Measurements from ENCODE around the gene CFAP54. TPM values are rescaled to one million over a fixed set of nuclear protein-coding genes. Genes with fewer than 3 reads are reported as not detected.

Gene CFAP54
- total RNA-seq, 1 donor from 2014 or later = 1.7 TPM

DNA sequence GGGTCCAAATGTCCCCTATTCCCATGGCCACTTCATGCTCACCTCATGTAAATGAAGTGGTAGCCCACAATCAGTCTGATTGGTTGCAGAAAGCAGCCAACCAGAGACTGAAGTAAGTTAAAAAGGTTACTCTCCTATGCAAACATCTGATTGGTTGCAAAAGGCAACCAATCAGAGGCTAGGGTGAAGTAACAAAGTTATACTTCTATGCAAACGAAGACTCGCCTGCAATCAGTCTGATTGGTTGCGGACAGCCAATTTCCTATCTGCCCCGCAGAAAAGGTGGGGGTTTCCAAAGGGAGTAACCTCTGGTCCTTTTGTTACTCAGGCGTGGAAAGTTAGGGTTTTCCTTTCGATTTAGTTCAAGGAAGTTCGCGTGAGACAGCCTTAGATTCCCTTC lies 209.6 kb downstream of the CFAP54 start:
- no peak overlapping the region for H3K27ac ChIP-seq
- intact Hi-C loops (cut with DNase I) = no loop called here
- no peaks in the 10 kb centered on the region for H3K36me3 ChIP-seq
- TF ChIP-seq POLR2A (IDR thresholded peaks at IDR 0.05) = no peak
- no peaks in the 10 kb centered on the region for H3K4me1 ChIP-seq
- H3K9me3 ChIP-seq = no peaks in the 10 kb centered on the region
- no peak overlapping the region for H3K4me3 ChIP-seq
- no peak for DNase-seq (ENCODE audit: extremely low spot score in 2 of 2)
- no peaks in the 10 kb centered on the region for H3K27me3 ChIP-seq

DNA sequence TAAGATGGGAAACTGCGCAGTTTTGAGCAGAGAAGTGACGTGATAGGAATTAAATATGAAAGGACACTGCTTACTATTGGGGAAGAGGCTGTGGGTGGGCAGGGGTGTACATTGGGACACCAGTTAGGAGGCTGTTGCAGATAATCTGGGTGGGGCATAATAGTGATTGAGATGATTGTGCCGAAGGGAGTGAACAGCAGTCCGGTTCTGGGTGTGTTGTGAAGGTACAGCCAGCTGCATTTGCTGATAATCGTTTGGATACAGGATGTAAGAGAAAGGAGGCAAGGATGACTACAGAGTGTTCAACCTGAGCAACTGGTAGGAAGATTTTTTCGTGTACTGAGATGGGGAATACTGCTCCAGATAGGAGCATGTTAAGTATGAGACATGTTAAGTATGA lies 212.5 kb downstream of the CFAP54 start:
- intact Hi-C loops (cut with DNase I) = no loop called here
- Histone ChIP-seq H3K9me3 (no peaks in the 10 kb centered on the region), H3K27me3 (no peaks in the 10 kb centered on the region), H3K36me3 (no peaks in the 10 kb centered on the region), H3K4me1 (no peaks in the 10 kb centered on the region), H3K27ac (no peak overlapping the region), H3K4me3 (no peak overlapping the region)
- TF ChIP-seq POLR2A (IDR thresholded peaks at IDR 0.05) = no peak
- no peak for TF ChIP-seq POLR2AphosphoS5 (IDR thresholded peaks at IDR 0.05; ENCODE audit: insufficient read depth in 1 of 2, low read depth in 1 of 2)
- TF ChIP-seq, protein P1, sequence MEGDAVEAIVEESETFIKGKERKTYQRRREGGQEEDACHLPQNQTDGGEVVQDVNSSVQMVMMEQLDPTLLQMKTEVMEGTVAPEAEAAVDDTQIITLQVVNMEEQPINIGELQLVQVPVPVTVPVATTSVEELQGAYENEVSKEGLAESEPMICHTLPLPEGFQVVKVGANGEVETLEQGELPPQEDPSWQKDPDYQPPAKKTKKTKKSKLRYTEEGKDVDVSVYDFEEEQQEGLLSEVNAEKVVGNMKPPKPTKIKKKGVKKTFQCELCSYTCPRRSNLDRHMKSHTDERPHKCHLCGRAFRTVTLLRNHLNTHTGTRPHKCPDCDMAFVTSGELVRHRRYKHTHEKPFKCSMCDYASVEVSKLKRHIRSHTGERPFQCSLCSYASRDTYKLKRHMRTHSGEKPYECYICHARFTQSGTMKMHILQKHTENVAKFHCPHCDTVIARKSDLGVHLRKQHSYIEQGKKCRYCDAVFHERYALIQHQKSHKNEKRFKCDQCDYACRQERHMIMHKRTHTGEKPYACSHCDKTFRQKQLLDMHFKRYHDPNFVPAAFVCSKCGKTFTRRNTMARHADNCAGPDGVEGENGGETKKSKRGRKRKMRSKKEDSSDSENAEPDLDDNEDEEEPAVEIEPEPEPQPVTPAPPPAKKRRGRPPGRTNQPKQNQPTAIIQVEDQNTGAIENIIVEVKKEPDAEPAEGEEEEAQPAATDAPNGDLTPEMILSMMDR (IDR thresholded peaks at IDR 0.05) = no peak
- DNase-seq (ENCODE audit: extremely low spot score in 2 of 2) = no peak

DNA sequence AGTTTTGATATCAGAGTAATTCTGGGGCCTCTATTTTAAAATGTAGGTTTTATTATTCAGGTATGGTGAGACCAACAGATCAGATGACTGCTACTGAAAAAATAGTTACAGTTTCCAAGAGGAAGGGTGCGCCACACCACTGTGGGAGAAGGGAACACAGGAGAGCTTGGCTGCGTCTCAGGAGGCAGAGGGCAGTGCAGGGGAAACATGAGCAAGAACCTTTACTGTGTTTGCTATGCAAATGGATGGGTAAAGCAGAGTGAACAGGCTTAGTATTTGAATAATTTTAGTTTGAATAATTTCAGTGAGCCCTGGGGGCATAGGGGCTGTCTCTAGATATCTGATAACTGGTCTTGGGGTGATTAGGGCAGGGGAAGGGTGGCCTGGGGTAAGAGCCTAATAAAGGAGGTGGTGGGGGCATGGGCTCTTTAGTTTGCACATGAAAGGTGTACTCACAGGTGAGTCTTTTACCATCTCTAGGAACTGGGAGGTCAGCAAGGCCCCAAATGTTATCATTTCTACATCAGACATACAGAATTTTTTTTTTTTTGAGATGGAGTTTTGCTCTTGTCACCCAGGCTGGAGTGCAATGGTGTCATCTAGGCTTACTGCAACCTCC lies 220.9 kb downstream of the CFAP54 start:
- DNase-seq (ENCODE audit: extremely low spot score in 2 of 2) = no peak
- TF ChIP-seq, protein P1 (IDR thresholded peaks at IDR 0.05) = no peak
- TF ChIP-seq POLR2A (IDR thresholded peaks at IDR 0.05) = no peak
- no peak for TF ChIP-seq POLR2AphosphoS5 (IDR thresholded peaks at IDR 0.05; ENCODE audit: insufficient read depth in 1 of 2, low read depth in 1 of 2)

DNA sequence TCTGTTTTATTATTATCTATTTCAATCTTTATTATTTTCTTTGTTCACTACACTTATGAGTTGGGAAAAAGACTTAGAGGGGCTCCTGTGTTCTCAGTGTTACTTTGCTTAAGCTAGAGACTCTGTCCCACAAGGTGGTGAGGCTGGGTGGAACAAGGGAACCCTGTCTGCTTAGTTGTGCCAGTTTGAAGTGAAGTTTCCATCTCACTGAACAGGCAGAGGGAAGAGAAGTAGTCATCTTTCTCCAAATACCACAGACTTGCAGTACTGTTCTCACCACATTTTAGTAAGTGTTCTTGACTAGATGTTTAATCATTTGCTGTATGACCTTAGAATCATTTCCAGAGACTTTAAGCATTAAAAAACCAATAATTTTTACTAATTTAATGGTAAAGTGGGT lies 222.0 kb downstream of the CFAP54 start:
- no peak for TF ChIP-seq POLR2A (IDR thresholded peaks at IDR 0.05)
- TF ChIP-seq POLR2AphosphoS5 (IDR thresholded peaks at IDR 0.05; ENCODE audit: insufficient read depth in 1 of 2, low read depth in 1 of 2) = no peak
- TF ChIP-seq, protein P1 (IDR thresholded peaks at IDR 0.05) = no peak
- Histone ChIP-seq H3K4me1 (no peaks in the 10 kb centered on the region), H3K27me3 (no peaks in the 10 kb centered on the region), H3K4me3 (no peak overlapping the region), H3K27ac (no peak overlapping the region), H3K9me3 (no peaks in the 10 kb centered on the region), H3K36me3 (no peaks in the 10 kb centered on the region)
- DNase-seq (ENCODE audit: extremely low spot score in 2 of 2) = no peak
- intact Hi-C loops (cut with DNase I) = no loop called here

More for the DNA sequence above, 220.9 kb downstream of the CFAP54 start:
- no peaks in the 10 kb centered on the region for H3K27me3 ChIP-seq
- H3K4me3 ChIP-seq = no peak overlapping the region
- H3K4me1 ChIP-seq = no peaks in the 10 kb centered on the region
- no peak overlapping the region for H3K27ac ChIP-seq
- intact Hi-C loops (cut with DNase I) = no loop called here
- no peaks in the 10 kb centered on the region for H3K36me3 ChIP-seq
- H3K9me3 ChIP-seq = no peaks in the 10 kb centered on the region

DNA sequence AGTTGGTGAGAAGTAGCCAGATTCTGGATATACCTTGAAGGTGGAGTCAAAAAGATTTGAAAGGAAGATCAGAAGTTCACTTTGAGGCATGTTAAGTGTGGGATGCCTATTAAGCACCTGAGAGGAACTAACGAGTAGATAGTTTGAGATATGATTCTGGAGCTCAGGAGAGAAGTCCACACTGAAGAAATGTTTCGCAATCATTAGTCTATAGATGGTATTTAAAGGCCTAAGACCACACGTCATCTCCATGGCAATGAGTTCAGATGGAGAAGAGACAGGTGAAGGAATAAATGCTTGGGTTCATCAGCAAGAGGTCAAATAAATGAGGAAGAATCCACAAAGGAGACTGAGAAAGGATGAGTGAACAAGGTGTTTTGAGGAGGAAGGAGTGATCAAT lies 224.8 kb downstream of the CFAP54 start:
- no peaks in the 10 kb centered on the region for H3K9me3 ChIP-seq
- H3K4me1 ChIP-seq = no peaks in the 10 kb centered on the region
- no peak overlapping the region for H3K4me3 ChIP-seq
- intact Hi-C loops (cut with DNase I) = no loop called here
- DNase-seq (ENCODE audit: extremely low spot score in 2 of 2) = no peak
- no peaks in the 10 kb centered on the region for H3K36me3 ChIP-seq
- H3K27me3 ChIP-seq = no peaks in the 10 kb centered on the region
- H3K27ac ChIP-seq = no peak overlapping the region
- TF ChIP-seq POLR2AphosphoS5 (IDR thresholded peaks at IDR 0.05; ENCODE audit: insufficient read depth in 1 of 2, low read depth in 1 of 2) (no peak), POLR2A (IDR thresholded peaks at IDR 0.05) (no peak)
- TF ChIP-seq, protein P1 (IDR thresholded peaks at IDR 0.05) = no peak
